ENCODE data around the gene FYN. TPM values are rescaled to one million over a fixed set of nuclear protein-coding genes. Genes with fewer than 3 reads are reported as not detected.

The FYN gene
- total and polyA plus RNA-seq, 10 of the 15 experiments (the other 5 are each of a cell fraction or from before 2014, with no cell fraction given), result 51.4 to 247 (median 138) TPM

- in situ Hi-C loops (cut with MboI) (no loop called here), intact Hi-C loops (cut with micrococcal nuclease; ENCODE audit: unreplicated experiment) (no loop called here)
- FAIRE-seq (no peak), DNase-seq (ENCODE audit: low read depth, low spot score) (no peak), ATAC-seq (no peak)
- peaks cover 44% of the 10 kb centered on the region for H3K79me2 ChIP-seq (ENCODE audit: control insufficient read depth, insufficient read depth, low read length)
- H3K4me2 ChIP-seq (ENCODE audit: control insufficient read depth, insufficient read depth), result no peak overlapping the region
- no TSS peak for BruUV-seq (replicated peaks)
- H3K9ac ChIP-seq (ENCODE audit: control insufficient read depth, insufficient read depth, low read length), result no peak overlapping the region
- H2AFZ ChIP-seq (ENCODE audit: control insufficient read depth, low read depth, low read length), result no peak overlapping the region
- CTCF ChIA-PET, result interaction anchor here (0.7 to 1.4 kb wide), 7 partner anchors 9 to 74 kb away, joined by 3 to 5 read pairs (median 3); no protein-coding TSS in a partner anchor
- H3K4me1 ChIP-seq (ENCODE audit: control insufficient read depth, insufficient read depth, low read length), result peaks cover 8% of the 10 kb centered on the region
- H3K27me3 ChIP-seq (replicated peaks in 1 of 2; ENCODE audit: control insufficient read depth in 2 of 2, insufficient read depth in 2 of 2, low read length in 1 of 2), result no peaks in the 10 kb centered on the region
- 14% methylated on average over 2 of the region's 2 CpGs for WGBS (ENCODE audit: insufficient coverage, insufficient replicate concordance, low lambda C conversion rate, missing lambda C conversion rate)
- SMC1A ChIA-PET (ENCODE audit: uncharacterized antibody, unreplicated experiment), result interaction anchor here (0.8 to 4.4 kb wide), 7 partner anchors 15 to 61 kb away, joined by 3 to 31 read pairs (median 4); no protein-coding TSS in a partner anchor
- H3K9me3 ChIP-seq (replicated peaks; ENCODE audit: control insufficient read depth, insufficient read depth, low read length), result no peaks in the 10 kb centered on the region; the same call in 2 of the 3 replicates
- H3K4me3 ChIP-seq, result no peak overlapping the region
- peaks cover 4 to 8% of the 10 kb centered on the region in 2 experiments; a peak in 3 of 4 replicates for H3K36me3 ChIP-seq (ENCODE audit: control insufficient read depth in 2 of 2, insufficient read depth in 2 of 2, low read length in 1 of 2)
- RAD21 ChIA-PET (ENCODE audit: unreplicated experiment), result interaction anchor here (0.9 to 1.5 kb wide), 4 partner anchors 8 to 87 kb away, joined by 3 to 4 read pairs (median 4); no protein-coding TSS in a partner anchor
- TF ChIP-seq IRF4 (IDR thresholded peaks at IDR 0.05; ENCODE audit: low read depth, low read length) (no peak), PRDM15 (CRISPR knock-in tag; IDR thresholded peaks at IDR 0.05) (no peak), MYC (IDR thresholded peaks at IDR 0.05; ENCODE audit: insufficient read depth, insufficient read length, insufficient replicate concordance, low read length, severe bottlenecking) (no peak), SRF (IDR thresholded peaks at IDR 0.05; ENCODE audit: low read depth in 2 of 2, low read length in 2 of 2) (no peak), RELA (IDR thresholded peaks at IDR 0.05; ENCODE audit: borderline replicate concordance, partially characterized antibody) (no peak), SMC3 (IDR thresholded peaks at IDR 0.05; ENCODE audit: borderline replicate concordance, low read length) (no peak), ZNF687 (IDR thresholded peaks at IDR 0.05) (no peak), ZNF622 (IDR thresholded peaks at IDR 0.05) (no peak), NFXL1 (IDR thresholded peaks at IDR 0.05; ENCODE audit: borderline replicate concordance) (no peak), YBX1 (IDR thresholded peaks at IDR 0.05) (no peak), SUPT20H (IDR thresholded peaks at IDR 0.05; ENCODE audit: borderline replicate concordance, control insufficient read depth, low read depth, low read length) (no peak)
- TF ChIP-seq, protein P1, sequence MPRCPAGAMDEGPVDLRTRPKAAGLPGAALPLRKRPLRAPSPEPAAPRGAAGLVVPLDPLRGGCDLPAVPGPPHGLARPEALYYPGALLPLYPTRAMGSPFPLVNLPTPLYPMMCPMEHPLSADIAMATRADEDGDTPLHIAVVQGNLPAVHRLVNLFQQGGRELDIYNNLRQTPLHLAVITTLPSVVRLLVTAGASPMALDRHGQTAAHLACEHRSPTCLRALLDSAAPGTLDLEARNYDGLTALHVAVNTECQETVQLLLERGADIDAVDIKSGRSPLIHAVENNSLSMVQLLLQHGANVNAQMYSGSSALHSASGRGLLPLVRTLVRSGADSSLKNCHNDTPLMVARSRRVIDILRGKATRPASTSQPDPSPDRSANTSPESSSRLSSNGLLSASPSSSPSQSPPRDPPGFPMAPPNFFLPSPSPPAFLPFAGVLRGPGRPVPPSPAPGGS (IDR thresholded peaks at IDR 0.05; ENCODE audit: borderline replicate concordance, insufficient read depth, low read depth, low read length, poor library complexity, severe bottlenecking), result no peak
- H3K27ac ChIP-seq (ENCODE audit: control insufficient read depth, insufficient read depth), result no peak overlapping the region
- H4K20me1 ChIP-seq (ENCODE audit: control insufficient read depth, insufficient read depth), result no peaks in the 10 kb centered on the region
- POLR2A ChIA-PET, result interaction anchor here (1.2 to 1.3 kb wide), 3 partner anchors 10 to 21 kb away, joined by 3 to 5 read pairs (median 3); no protein-coding TSS in a partner anchor
Observed at GRCh38 chr6:111784433-111784832, 88.8 kb downstream of the FYN start.
